ENCODE results near the gene TXN. TPM values are rescaled to one million over a fixed set of nuclear protein-coding genes. Genes with fewer than 3 reads are reported as not detected.

TXN gene
- total RNA-seq = 100 to 1,000 TPM in 1 of 2 donors, 10 to 100 TPM in 1; 56.9 to 164 TPM

- H3K4me1 ChIP-seq (replicated peaks) = no peaks in the 10 kb centered on the region
- intact Hi-C loops (cut with DNase I) = loop anchor here (10.0 kb wide), 1 partner anchor 72 kb away; no protein-coding TSS in a partner anchor
- WGBS = 0% methylated on average over 47 of the region's 65 CpGs
- no peaks in the 10 kb centered on the region for H3K36me3 ChIP-seq
- no peaks in the 10 kb centered on the region for H3K9me3 ChIP-seq
- H3K27ac ChIP-seq = peak within 1 kb of the TSS; percentile 89 to 92
- no peaks in the 10 kb centered on the region for H3K27me3 ChIP-seq (replicated peaks; ENCODE audit: insufficient read depth)
- peak within 1 kb of the TSS; percentile 84 to 95 for H3K4me3 ChIP-seq
- DNase-seq (ENCODE audit: low spot score) = peak; percentile 84
- no peak for TF ChIP-seq CTCF (IDR thresholded peaks at IDR 0.05)
- TF ChIP-seq POLR2AphosphoS5 (IDR thresholded peaks at IDR 0.05) = peak; percentile 69
- TF ChIP-seq POLR2A (IDR thresholded peaks at IDR 0.05) = peak; percentile 76
Measured at GRCh38 chr9:110256380-110257096, at the start of gene TXN. TXN (minus strand) TSS chr9:110256507; CDS start chr9:110256435, 72 bp downstream.

- no peak overlapping the region for H3K4me3 ChIP-seq
- no peaks in the 10 kb centered on the region for H3K27me3 ChIP-seq (replicated peaks; ENCODE audit: insufficient read depth)
- H3K27ac ChIP-seq = no peak overlapping the region
- TF ChIP-seq CTCF (IDR thresholded peaks at IDR 0.05) (no peak), POLR2AphosphoS5 (IDR thresholded peaks at IDR 0.05) (no peak), POLR2A (IDR thresholded peaks at IDR 0.05) (no peak)
- no peaks in the 10 kb centered on the region for H3K4me1 ChIP-seq (replicated peaks)
- H3K36me3 ChIP-seq = no peaks in the 10 kb centered on the region
- H3K9me3 ChIP-seq = no peaks in the 10 kb centered on the region
- intact Hi-C loops (cut with DNase I) = no loop called here
- no peak for DNase-seq (ENCODE audit: low spot score)
- 45% methylated on average over 1 of the region's 1 CpG for WGBS
Measured at GRCh38 chr9:110303133-110303532, 46.8 kb upstream of the TXN start.

- H3K4me1 ChIP-seq (replicated peaks) = no peaks in the 10 kb centered on the region
- no peaks in the 10 kb centered on the region for H3K9me3 ChIP-seq
- intact Hi-C loops (cut with DNase I) = no loop called here
- H3K36me3 ChIP-seq = no peaks in the 10 kb centered on the region
- no peaks in the 10 kb centered on the region for H3K27me3 ChIP-seq (replicated peaks; ENCODE audit: insufficient read depth)
- H3K4me3 ChIP-seq = no peak overlapping the region
- no peak overlapping the region for H3K27ac ChIP-seq
- TF ChIP-seq POLR2A (IDR thresholded peaks at IDR 0.05) (no peak), POLR2AphosphoS5 (IDR thresholded peaks at IDR 0.05) (no peak), CTCF (IDR thresholded peaks at IDR 0.05) (no peak)
- no peak for DNase-seq (ENCODE audit: low spot score)
- 58% methylated on average over 2 of the region's 2 CpGs for WGBS
Measured at GRCh38 chr9:110298043-110298605, 41.8 kb upstream of the TXN start.

GRCh38 chr9:110293248-110293647 lies 36.9 kb upstream of the TXN start:
- Histone ChIP-seq H3K36me3 (no peaks in the 10 kb centered on the region), H3K4me3 (no peak overlapping the region), H3K4me1 (replicated peaks) (no peaks in the 10 kb centered on the region), H3K27me3 (replicated peaks; ENCODE audit: insufficient read depth) (no peaks in the 10 kb centered on the region), H3K9me3 (no peaks in the 10 kb centered on the region), H3K27ac (no peak overlapping the region)
- WGBS = 86% methylated on average over 1 of the region's 1 CpG
- DNase-seq (ENCODE audit: low spot score) = no peak
- intact Hi-C loops (cut with DNase I) = no loop called here
- TF ChIP-seq POLR2A (IDR thresholded peaks at IDR 0.05) (no peak), POLR2AphosphoS5 (IDR thresholded peaks at IDR 0.05) (no peak), CTCF (IDR thresholded peaks at IDR 0.05) (no peak)
